ENCODE results near the gene ENG.

DNA sequence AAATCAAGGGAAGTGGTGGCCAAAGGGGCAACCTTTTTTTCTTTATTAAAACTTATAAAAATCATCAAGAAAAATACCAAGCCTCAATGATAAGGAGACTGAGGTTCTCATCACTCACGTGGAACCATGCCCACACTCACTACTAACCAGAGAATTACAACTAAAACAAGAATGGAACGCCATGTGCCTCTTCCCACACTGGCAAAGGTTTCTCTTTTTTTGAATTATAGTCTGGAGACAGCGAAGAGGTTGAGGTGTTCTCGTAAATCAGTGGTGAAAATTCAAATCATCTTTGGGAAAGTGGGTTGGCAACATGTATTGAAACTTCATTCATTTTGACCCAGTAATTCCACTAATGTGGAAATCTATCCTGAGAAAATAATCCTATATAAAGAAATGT lies 32.4 kb downstream of the ENG start:
- TF ChIP-seq, protein P1, sequence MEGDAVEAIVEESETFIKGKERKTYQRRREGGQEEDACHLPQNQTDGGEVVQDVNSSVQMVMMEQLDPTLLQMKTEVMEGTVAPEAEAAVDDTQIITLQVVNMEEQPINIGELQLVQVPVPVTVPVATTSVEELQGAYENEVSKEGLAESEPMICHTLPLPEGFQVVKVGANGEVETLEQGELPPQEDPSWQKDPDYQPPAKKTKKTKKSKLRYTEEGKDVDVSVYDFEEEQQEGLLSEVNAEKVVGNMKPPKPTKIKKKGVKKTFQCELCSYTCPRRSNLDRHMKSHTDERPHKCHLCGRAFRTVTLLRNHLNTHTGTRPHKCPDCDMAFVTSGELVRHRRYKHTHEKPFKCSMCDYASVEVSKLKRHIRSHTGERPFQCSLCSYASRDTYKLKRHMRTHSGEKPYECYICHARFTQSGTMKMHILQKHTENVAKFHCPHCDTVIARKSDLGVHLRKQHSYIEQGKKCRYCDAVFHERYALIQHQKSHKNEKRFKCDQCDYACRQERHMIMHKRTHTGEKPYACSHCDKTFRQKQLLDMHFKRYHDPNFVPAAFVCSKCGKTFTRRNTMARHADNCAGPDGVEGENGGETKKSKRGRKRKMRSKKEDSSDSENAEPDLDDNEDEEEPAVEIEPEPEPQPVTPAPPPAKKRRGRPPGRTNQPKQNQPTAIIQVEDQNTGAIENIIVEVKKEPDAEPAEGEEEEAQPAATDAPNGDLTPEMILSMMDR (IDR thresholded peaks at IDR 0.05; ENCODE audit: low read depth, low read length, poor library complexity, severe bottlenecking): no peak
- no peak for TF ChIP-seq EZH2phosphoT487 (IDR thresholded peaks at IDR 0.05; ENCODE audit: borderline replicate concordance, low read length)

Measured in DOHH2 (cell line).